GM12878 (cell line): ENCODE data around the gene DHDH. TPM values are rescaled to one million over a fixed set of nuclear protein-coding genes. Genes with fewer than 3 reads are reported as not detected.

Experiments used
- ATAC-seq: fragments of 200-7000 bp; cut with Tn5 transposase; 3 replicates; pipeline ENCODE4 v1.9.1; 2020; ENCODE audit warnings: mild to moderate bottlenecking, moderate library complexity
- BruUV-seq: library from RNA; stranded (reverse); fragments of 400-500 nt; replicated peaks from 2 replicates; lab custom pipeline; 2021; lab: Mats Ljungman, UMichigan
- CTCF ChIA-PET: fragments of 300-600 bp; sonication (Branson Sonifier 250); formaldehyde crosslinking; extraction: SDS; loops from one replicate; lab custom pipeline; 2021; ENCODE audit warnings: inconsistent platforms; lab: Yijun Ruan, JAX
- POLR2A ChIA-PET: fragments of 350-600 bp; formaldehyde crosslinking; extraction: SDS; loops from one replicate; lab custom pipeline; 2021; ENCODE audit warnings: inconsistent platforms; lab: Charles Lee
- RAD21 ChIA-PET: fragments of 300-600 bp; sonication (Branson Sonifier 250); formaldehyde crosslinking; loops from one replicate; lab custom pipeline; 2023; ENCODE audit warnings: antibody characterized with exemption; ENCODE audit not compliant: unreplicated experiment; lab: Charles Lee
- SMC1A ChIA-PET: fragments of 300-600 bp; sonication (Branson Sonifier 250); formaldehyde crosslinking; loops from one replicate; lab custom pipeline; 2023; ENCODE audit not compliant: unreplicated experiment, uncharacterized antibody; lab: Charles Lee
- DNase-seq: peaks from one replicate; pipeline ENCODE4 v3.0.0-alpha.2; 2011; ENCODE audit warnings: low read depth, low spot score
- FAIRE-seq: peaks from 3 replicates; lab custom pipeline; 2011; peaks lifted over from hg19 to GRCh38; lab: Jason Lieb, UNC
- H2AFZ ChIP-seq: 2 replicates; pipeline ENCODE4 v1.6.0; 2011; ENCODE audit warnings: low read depth, low read length, control low read depth; ENCODE audit not compliant: control insufficient read depth
- H3K27ac ChIP-seq: 2 replicates; pipeline ENCODE4 v1.5.1; 2011; ENCODE audit warnings: control low read depth; ENCODE audit not compliant: control insufficient read depth, insufficient read depth
- H3K27me3 ChIP-seq, 2 experiments: replicated peaks in 1 of 2; 2 replicates each; pipeline versions ENCODE4 v1.6.0 to v1.6.1; 2011; ENCODE audit warnings: low read length in 1 of 2; ENCODE audit not compliant: control insufficient read depth in 2 of 2, insufficient read depth in 2 of 2
- H3K36me3 ChIP-seq, 2 experiments: 2 replicates each; pipeline ENCODE4 v1.5.1; 2011; ENCODE audit warnings: low read length in 1 of 2; ENCODE audit not compliant: control insufficient read depth in 2 of 2, insufficient read depth in 2 of 2
- H3K4me1 ChIP-seq: 2 replicates; pipeline ENCODE4 v1.6.1; 2011; ENCODE audit warnings: mild to moderate bottlenecking, low read length, moderate library complexity, mixed read lengths; ENCODE audit not compliant: control insufficient read depth, insufficient read depth
- H3K4me2 ChIP-seq: 2 replicates; pipeline ENCODE4 v1.6.0; 2011; ENCODE audit warnings: control low read depth; ENCODE audit not compliant: control insufficient read depth, insufficient read depth
- H3K4me3 ChIP-seq: fragments of 200-600 bp; sonication (generic); 2 replicates; pipeline ENCODE4 v1.5.1; 2016
- H3K79me2 ChIP-seq: 2 replicates; pipeline ENCODE4 v1.6.0; 2011; ENCODE audit warnings: low read length; ENCODE audit not compliant: control insufficient read depth, insufficient read depth
- H3K9ac ChIP-seq: 2 replicates; pipeline ENCODE4 v1.8.0; 2011; ENCODE audit warnings: low read length, control low read depth, mixed read lengths; ENCODE audit not compliant: control insufficient read depth, insufficient read depth
- H3K9me3 ChIP-seq: replicated peaks from 3 replicates; pipeline ENCODE4 v1.5.1; 2011; ENCODE audit warnings: mild to moderate bottlenecking, low read length; ENCODE audit not compliant: control insufficient read depth, insufficient read depth
- H4K20me1 ChIP-seq: 2 replicates; pipeline ENCODE4 v1.6.0; 2011; ENCODE audit not compliant: control insufficient read depth, insufficient read depth
- BRCA1 ChIP-seq: IDR thresholded peaks from 2 replicates; pipeline ENCODE4 v1.6.1; 2011; ENCODE audit warnings: low read depth, low read length, improper control_type of control experiment
- CHD4 ChIP-seq: fragments of 200-600 bp; sonication (generic); IDR thresholded peaks from 2 replicates; pipeline ENCODE4 v1.6.1; 2016; ENCODE audit warnings: mild to moderate bottlenecking
- ETV6 ChIP-seq, 2 experiments: fragments of 450-650 bp in 1 of 2; IDR thresholded peaks in 1 of 2; conservative IDR thresholded peaks in 1 of 2; 2 replicates each; pipeline ENCODE4 v1.6.1; 2014; ENCODE audit warnings: antibody characterized with exemption in 1 of 2, borderline replicate concordance in 1 of 2, low read depth in 1 of 2, mild to moderate bottlenecking in 1 of 2, moderate library complexity in 1 of 2
- MTA3 ChIP-seq: IDR thresholded peaks from 2 replicates; pipeline ENCODE4 v1.6.1; 2012; ENCODE audit warnings: low read length, inconsistent platforms, borderline replicate concordance
- MXI1 ChIP-seq: fragments of 150-350 bp; IDR thresholded peaks from 2 replicates; pipeline ENCODE4 v1.6.1; 2011; ENCODE audit warnings: low read depth, mild to moderate bottlenecking, inconsistent platforms, low read length, improper control_type of control experiment
- MYB ChIP-seq: fragments of 150-350 bp; IDR thresholded peaks from 2 replicates; pipeline ENCODE4 v1.6.1; 2014; ENCODE audit warnings: mild to moderate bottlenecking, low read depth, low read length, borderline replicate concordance
- RAD51 ChIP-seq: fragments of 450-650 bp; IDR thresholded peaks from 2 replicates; pipeline ENCODE4 v1.6.1; 2016; ENCODE audit warnings: moderate library complexity, mild to moderate bottlenecking, inconsistent platforms
- SPI1 ChIP-seq: IDR thresholded peaks from 2 replicates; pipeline ENCODE4 v1.6.1; 2011; ENCODE audit warnings: low read depth, mild to moderate bottlenecking, low read length, moderate library complexity, borderline replicate concordance; ENCODE audit not compliant: insufficient read depth
- WGBS: methylation state at CpG from one replicate; pipeline ENCODE4 v1.1.6; 2016; ENCODE audit warnings: low lambda C conversion rate; ENCODE audit not compliant: insufficient replicate concordance, insufficient coverage; ENCODE audit errors: missing lambda C conversion rate; 5-methylcytosine and 5-hydroxymethylcytosine counted together
- in situ Hi-C: fragments of 300-500 bp; cut with MboI; formaldehyde crosslinking; loops from 9 replicates; pipeline ENCODE4 v1.14.3; 2018; ENCODE audit warnings: mixed read lengths
- intact Hi-C: fragments of 100-400 bp; cut with micrococcal nuclease; formaldehyde crosslinking; loops from one replicate; pipeline ENCODE4 v1.14.2; 2022; ENCODE audit not compliant: unreplicated experiment
- polyA plus RNA-seq, 11 experiments: library from polyadenylated mRNA; depleted of rRNA in 4 of 11; unstranded in 6 of 11; stranded (reverse) in 5 of 11; fragments of >200 nt; fragmentation: Nextera tagmentation in 4 of 11; fragmentation: Illumina TruSeq in 1 of 11; extraction: Ambion mirVana in 4 of 11; extraction: Trizol in 1 of 11; gene quantifications; 1 replicate in 1 of 11; 2 replicates in 10 of 11; pipeline versions ENCODE4 v1.2.1 to v1.2.3, GENCODE V29; 2011 to 2016; ENCODE audit warnings: inconsistent platforms in 2 of 11, missing spikeins in 2 of 11, low read depth in 1 of 11
- total RNA-seq, 4 experiments: library from RNA; depleted of rRNA in 3 of 4; stranded (reverse); fragments of >200 nt in 3 of 4; fragmentation: Illumina TruSeq in 1 of 4; extraction: Trizol in 1 of 4; gene quantifications; 2 replicates each; pipeline versions ENCODE4 v1.2.1 to v1.2.3, GENCODE V29; 2013 to 2021
- TF ChIP-seq, protein P1 (sequence below): fragments of 450-650 bp; formaldehyde crosslinking; IDR thresholded peaks from 2 replicates; pipeline ENCODE4 v1.5.0; 2022; ENCODE audit warnings: mild to moderate bottlenecking, missing genetic modification characterization
- TF ChIP-seq, protein P2 (sequence below): IDR thresholded peaks from 2 replicates; pipeline ENCODE4 v1.6.1; 2011; ENCODE audit warnings: low read depth, low read length, improper control_type of control experiment, borderline replicate concordance
- TF ChIP-seq, protein P3 (sequence below): IDR thresholded peaks from 2 replicates; pipeline ENCODE4 v1.6.1; 2011; ENCODE audit warnings: borderline replicate concordance, low read depth, mild to moderate bottlenecking, moderate library complexity, low read length; ENCODE audit not compliant: insufficient read depth, poor library complexity, severe bottlenecking
- TF ChIP-seq, protein P4 (sequence below): fragments of 450-650 bp; IDR thresholded peaks from 2 replicates; pipeline ENCODE4 v1.6.1; 2017; ENCODE audit warnings: mild to moderate bottlenecking

DHDH gene
- total and polyA plus RNA-seq, 10 of the 15 experiments (the other 5 are each of a cell fraction or from before 2014, with no cell fraction given) = 0.13 to 0.21 (median 0.15) TPM; not detected in 7

DNA sequence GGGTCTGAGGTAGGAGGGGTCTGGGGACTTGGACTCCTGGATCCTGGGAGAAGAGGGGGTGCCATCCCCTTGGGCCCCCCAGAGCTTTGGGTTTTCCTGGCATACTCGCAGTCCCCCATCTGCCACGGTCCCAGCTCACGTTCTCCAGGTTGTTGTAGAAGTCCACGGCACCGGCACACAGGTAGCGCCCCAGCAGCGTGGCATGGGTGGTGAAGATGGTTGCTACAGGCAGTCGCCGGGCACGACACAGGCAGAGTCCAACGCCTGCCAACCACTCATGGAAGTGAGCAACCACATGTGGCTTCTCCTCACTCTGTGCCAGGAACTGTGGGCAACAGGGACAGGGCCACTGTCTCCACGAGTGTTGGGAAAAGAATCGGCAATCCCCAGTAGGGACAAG lies 52.2 kb downstream of the DHDH start:
- Histone ChIP-seq H3K27ac (no peak overlapping the region), H3K79me2 (peaks cover 6% of the 10 kb centered on the region), H3K9me3 (no peaks in the 10 kb centered on the region), H3K36me3 (peaks cover 4 to 27% of the 10 kb centered on the region in 2 experiments; a peak in 3 of 4 replicates), H3K4me3 (no peak overlapping the region), H3K4me2 (no peak overlapping the region), H3K27me3 (no peaks in the 10 kb centered on the region), H4K20me1 (no peaks in the 10 kb centered on the region), H2AFZ (no peak overlapping the region), H3K9ac (no peak overlapping the region), H3K4me1 (peaks cover 3% of the 10 kb centered on the region)
- ChIA-PET SMC1A (no interaction called here), CTCF (interaction anchor here (1.4 to 2.1 kb wide), 2 partner anchors 14 to 198 kb away, joined by 3 to 11 read pairs; no protein-coding TSS in a partner anchor), RAD21 (no interaction called here), POLR2A (interaction anchor here (0.6 kb wide), 1 partner anchor 12 kb away, joined by 4 read pairs; no protein-coding TSS in a partner anchor)
- no peak for FAIRE-seq
- no TSS peak for BruUV-seq
- no peak for ATAC-seq
- intact Hi-C loops = no loop called here
- in situ Hi-C loops = no loop called here
- 94% methylated on average over 13 of the region's 13 CpGs for WGBS
- no peak for DNase-seq
- TF ChIP-seq MXI1 (no peak), ETV6 (conservative IDR thresholded peaks at IDR 0.05 in 1 of 2, IDR thresholded peaks at IDR 0.05 in 1 of 2; ENCODE audit: borderline replicate concordance in 1 of 2, low read depth in 1 of 2) (no peak), MYB (no peak), MTA3 (no peak), RAD51 (no peak), SPI1 (no peak), CHD4 (no peak), BRCA1 (no peak)
- TF ChIP-seq, protein P1, sequence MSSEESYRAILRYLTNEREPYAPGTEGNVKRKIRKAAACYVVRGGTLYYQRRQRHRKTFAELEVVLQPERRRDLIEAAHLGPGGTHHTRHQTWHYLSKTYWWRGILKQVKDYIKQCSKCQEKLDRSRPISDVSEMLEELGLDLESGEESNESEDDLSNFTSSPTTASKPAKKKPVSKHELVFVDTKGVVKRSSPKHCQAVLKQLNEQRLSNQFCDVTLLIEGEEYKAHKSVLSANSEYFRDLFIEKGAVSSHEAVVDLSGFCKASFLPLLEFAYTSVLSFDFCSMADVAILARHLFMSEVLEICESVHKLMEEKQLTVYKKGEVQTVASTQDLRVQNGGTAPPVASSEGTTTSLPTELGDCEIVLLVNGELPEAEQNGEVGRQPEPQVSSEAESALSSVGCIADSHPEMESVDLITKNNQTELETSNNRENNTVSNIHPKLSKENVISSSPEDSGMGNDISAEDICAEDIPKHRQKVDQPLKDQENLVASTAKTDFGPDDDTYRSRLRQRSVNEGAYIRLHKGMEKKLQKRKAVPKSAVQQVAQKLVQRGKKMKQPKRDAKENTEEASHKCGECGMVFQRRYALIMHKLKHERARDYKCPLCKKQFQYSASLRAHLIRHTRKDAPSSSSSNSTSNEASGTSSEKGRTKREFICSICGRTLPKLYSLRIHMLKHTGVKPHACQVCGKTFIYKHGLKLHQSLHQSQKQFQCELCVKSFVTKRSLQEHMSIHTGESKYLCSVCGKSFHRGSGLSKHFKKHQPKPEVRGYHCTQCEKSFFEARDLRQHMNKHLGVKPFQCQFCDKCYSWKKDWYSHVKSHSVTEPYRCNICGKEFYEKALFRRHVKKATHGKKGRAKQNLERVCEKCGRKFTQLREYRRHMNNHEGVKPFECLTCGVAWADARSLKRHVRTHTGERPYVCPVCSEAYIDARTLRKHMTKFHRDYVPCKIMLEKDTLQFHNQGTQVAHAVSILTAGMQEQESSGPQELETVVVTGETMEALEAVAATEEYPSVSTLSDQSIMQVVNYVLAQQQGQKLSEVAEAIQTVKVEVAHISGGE (CRISPR knock-in tag) = no peak
- TF ChIP-seq, protein P2, sequence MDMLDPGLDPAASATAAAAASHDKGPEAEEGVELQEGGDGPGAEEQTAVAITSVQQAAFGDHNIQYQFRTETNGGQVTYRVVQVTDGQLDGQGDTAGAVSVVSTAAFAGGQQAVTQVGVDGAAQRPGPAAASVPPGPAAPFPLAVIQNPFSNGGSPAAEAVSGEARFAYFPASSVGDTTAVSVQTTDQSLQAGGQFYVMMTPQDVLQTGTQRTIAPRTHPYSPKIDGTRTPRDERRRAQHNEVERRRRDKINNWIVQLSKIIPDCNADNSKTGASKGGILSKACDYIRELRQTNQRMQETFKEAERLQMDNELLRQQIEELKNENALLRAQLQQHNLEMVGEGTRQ = no peak
- TF ChIP-seq, protein P3, sequence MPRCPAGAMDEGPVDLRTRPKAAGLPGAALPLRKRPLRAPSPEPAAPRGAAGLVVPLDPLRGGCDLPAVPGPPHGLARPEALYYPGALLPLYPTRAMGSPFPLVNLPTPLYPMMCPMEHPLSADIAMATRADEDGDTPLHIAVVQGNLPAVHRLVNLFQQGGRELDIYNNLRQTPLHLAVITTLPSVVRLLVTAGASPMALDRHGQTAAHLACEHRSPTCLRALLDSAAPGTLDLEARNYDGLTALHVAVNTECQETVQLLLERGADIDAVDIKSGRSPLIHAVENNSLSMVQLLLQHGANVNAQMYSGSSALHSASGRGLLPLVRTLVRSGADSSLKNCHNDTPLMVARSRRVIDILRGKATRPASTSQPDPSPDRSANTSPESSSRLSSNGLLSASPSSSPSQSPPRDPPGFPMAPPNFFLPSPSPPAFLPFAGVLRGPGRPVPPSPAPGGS = no peak
- TF ChIP-seq, protein P4, sequence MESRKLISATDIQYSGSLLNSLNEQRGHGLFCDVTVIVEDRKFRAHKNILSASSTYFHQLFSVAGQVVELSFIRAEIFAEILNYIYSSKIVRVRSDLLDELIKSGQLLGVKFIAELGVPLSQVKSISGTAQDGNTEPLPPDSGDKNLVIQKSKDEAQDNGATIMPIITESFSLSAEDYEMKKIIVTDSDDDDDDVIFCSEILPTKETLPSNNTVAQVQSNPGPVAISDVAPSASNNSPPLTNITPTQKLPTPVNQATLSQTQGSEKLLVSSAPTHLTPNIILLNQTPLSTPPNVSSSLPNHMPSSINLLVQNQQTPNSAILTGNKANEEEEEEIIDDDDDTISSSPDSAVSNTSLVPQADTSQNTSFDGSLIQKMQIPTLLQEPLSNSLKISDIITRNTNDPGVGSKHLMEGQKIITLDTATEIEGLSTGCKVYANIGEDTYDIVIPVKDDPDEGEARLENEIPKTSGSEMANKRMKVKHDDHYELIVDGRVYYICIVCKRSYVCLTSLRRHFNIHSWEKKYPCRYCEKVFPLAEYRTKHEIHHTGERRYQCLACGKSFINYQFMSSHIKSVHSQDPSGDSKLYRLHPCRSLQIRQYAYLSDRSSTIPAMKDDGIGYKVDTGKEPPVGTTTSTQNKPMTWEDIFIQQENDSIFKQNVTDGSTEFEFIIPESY = no peak
